GM21619 (cell line): Measurements from ENCODE around the gene PATL1.
"Not testable (repeated sequence)": the region's sequence is repeated elsewhere in the genome, so short reads cannot be mapped to it uniquely, and the experiment has no call there.

Source experiments
- ATAC-seq: cut with Tn5 transposase; IDR thresholded peaks from one replicate; pipeline ENCODE4 v1.9.1; 2021; ENCODE audit not compliant: unreplicated experiment

The PATL1 gene, protein sequence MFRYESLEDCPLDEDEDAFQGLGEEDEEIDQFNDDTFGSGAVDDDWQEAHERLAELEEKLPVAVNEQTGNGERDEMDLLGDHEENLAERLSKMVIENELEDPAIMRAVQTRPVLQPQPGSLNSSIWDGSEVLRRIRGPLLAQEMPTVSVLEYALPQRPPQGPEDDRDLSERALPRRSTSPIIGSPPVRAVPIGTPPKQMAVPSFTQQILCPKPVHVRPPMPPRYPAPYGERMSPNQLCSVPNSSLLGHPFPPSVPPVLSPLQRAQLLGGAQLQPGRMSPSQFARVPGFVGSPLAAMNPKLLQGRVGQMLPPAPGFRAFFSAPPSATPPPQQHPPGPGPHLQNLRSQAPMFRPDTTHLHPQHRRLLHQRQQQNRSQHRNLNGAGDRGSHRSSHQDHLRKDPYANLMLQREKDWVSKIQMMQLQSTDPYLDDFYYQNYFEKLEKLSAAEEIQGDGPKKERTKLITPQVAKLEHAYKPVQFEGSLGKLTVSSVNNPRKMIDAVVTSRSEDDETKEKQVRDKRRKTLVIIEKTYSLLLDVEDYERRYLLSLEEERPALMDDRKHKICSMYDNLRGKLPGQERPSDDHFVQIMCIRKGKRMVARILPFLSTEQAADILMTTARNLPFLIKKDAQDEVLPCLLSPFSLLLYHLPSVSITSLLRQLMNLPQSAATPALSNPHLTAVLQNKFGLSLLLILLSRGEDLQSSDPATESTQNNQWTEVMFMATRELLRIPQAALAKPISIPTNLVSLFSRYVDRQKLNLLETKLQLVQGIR

DNA sequence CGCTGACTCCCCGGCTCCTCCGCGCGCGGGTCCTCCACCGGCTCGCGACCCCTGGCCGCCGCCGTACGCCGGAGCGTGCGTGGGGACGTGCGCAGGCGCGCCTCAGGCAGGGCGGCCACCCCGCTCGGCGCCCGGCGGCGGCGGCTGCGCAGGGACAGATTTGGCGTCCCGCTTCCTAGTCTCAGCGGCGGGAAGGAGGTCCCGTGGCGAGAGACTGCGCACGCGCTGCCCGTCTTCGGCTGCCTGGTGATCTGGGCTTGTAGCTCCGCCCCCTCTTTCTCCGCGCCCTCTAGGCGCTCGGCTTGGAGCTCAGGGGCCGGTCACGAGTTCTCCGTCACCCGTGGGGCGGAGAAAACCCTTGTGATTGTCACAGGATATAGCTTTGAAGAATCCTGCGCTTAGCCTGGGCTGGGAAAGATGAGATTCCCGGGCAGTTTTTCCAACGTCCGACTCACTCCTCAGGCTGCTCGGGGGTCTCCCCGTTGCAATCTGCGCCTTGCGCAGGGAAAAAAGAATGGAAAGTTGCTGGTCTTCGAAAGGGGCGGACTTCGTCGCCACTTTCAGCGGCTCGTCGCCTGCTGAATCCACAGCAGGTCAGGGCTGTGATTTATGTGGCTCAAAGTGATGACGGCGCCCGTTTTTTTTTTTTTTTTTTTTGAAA, at the start of gene PATL1:
PATL1 (minus strand) TSS at position 88 of the 661 bp plus-strand sequence. CDS start 142 bp downstream, outside the sequence.
- ATAC-seq, result peak; percentile 91

DNA sequence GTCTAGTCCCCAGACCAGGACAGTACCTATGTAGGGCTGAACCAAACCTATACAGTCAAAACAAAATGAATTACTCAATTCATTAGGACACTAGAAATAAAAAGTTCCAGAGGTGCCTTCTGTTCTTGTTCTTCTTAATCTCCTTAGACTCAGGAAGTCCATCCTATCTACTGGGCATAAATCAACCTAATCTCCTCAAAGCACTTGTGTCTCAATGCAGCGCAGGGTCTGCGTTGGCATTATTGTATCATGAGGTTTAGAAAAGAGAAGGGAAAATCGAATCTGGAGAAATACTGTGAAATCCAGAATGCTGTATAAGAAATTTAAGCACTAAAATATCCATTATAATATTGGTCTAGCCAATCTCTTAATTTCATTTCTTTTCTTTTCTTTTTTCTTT, 47.2 kb upstream of the PATL1 start:
- ATAC-seq, result no peak

DNA sequence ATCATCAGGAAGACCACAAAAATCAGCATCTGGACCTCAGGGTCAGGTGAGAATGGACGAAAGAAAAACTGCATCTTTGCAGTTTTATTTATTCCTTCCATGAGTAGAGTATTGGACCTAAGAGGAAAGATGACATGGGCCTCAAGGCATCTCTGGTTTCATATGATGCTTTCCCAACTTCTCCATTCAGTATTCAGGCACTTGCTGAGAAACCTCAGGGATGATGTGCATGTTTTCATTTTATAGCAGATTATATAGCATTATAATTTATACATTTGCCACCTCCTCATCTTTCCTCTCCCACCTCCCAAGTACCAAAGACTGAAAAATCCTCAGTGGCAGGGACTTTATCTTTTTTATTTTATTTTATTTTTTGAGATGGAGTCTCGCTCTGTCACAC, 44.9 kb upstream of the PATL1 start, which contains the start of gene OR10V1:
OR10V1 (minus strand) TSS at position 101 of the 400 bp plus-strand sequence; CDS start at position 101, 0 bp downstream.
- no peak for ATAC-seq

DNA sequence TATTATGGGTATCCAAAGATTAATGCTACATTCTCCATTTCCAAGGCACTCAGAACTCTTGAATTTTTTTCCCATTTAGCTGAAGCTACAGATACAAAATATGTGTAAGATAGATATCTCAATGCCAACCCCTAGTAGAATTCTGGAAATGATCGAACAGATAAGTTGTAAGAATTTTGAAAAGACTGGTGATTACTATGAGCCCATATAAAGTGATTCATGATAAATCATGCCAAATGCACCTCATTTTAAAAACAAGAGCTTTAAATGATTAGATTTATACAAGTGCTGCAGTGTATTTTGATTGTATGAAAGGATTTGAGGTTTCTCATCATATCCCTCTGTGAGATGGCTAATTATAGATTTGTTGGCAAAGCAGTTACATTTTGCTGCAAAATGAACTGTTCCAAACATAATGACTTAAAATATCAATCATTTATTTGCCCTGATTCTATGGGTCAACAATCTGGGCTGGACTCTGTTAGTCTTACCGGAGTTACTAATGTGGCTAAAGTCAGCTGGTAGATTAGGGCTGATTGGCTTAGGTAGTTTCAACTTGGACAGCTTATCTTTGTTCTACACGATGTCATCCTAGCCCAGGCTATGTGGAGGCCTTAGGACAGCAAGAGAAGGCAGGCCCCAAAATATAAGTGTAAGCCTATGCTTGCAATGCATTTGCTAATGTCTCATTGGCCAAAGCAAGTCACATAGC, 41.5 kb upstream of the PATL1 start:
- no peak for ATAC-seq

DNA sequence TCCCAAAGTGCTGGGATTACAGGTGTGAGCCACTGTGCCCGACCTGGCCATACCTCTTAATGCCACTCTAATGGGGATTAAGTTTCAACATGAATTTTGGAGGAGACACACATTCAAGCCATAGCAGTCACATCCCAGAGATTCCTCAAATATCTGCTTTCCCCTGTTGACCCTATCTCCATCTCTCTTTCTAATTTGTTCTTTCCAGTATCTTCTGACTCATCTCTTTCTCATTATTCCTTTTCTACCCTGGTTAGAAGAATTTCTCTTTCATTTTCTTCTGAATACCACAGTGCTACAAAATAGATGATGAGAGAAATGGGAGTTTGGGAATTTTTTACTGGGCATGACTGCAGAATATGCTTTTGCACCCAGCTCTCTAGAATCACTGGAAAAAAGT, 39.7 kb upstream of the PATL1 start:
- no peak for ATAC-seq

DNA sequence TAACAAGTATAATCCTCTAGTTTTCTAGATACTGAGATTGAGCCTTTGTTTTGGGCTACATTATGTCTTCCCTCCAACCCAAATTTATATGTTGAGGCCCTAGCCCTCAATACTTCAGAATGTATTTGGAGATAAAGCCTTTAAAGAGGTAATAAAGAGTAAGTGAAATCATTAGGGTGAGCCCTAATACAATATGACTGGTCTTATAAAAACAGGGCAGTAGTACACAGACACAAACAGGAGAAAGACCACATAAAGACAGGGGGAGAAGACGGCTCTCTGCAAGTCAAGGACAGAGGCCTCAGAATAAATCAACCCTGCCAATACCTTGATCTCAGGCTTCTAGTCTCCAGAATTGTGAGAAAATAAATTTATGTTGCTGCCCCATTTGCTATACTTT, 38.5 kb upstream of the PATL1 start:
- ATAC-seq, result no peak

DNA sequence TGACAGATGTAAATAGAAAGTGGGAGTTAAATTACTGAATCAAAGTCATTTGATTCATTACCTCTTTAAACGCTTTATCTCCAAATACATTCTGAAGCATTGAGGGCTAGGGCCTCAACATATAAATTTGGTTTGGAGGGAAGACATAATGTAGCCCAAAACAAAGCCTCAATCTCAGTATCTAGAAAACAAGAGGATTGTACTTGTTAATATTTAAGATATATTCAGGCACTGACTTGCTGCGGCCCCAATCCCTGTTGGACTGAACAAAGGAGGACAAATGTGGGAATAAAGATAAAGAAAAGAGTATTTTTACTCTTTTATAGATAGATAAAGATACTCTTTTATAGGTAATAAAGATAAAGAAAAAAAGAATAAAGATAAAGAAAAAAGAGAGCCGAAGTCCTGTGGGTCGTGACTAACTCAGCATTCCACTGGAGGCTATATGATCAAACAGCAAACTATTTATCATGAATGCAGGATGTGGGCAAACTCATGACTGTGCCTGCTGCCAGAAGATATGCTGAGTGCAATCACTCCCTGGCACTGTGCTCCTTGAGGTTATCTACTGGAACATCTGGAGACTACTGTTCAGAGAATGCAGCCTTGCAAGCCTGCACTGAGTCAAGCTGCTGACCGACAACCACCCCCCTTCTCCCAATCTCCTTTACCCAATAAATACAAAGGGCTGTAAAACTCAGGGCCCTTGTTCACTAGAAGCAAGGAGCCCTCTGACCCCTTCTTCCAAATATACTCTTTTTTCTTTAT, 37.9 kb upstream of the PATL1 start:
- no peak for ATAC-seq

DNA sequence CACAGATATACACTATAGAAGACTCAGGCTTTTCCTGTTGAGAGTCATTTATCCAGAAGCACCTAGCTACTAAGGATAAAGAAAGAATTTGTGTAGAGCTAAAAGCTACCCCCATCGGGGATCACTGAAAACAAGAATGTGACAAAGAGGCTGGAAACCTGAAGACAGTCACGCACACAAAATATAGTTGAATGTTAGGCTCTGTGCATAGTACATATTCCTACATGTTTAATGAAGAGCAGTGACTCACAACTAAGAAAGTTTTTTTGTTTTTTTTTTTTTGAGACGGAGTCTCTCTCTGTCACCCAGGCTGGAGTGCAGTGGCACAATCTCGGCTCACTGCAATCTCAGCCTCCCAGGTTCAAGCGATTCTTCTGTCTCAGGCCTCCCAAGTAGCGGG, 36.5 kb upstream of the PATL1 start:
- no peak for ATAC-seq

DNA sequence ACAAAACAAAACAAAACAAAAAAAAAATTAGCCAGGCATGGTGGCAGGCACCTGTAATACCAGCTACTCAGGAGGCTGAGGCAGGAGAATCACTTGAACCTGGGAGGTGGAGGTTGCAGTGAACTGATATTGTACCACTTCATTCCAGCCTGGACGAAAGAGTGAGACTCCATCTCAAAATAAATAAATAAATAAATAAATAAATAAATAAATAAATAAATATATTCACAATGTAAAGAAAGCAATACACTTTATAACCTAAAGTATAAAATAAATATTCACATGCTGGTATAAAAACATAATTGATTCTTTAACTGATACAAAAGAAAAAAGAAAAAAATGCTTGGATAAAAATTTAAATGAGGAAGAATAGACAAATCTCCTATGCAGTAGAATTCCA, 34.7 kb upstream of the PATL1 start:
- not testable (repeated sequence) for ATAC-seq

DNA sequence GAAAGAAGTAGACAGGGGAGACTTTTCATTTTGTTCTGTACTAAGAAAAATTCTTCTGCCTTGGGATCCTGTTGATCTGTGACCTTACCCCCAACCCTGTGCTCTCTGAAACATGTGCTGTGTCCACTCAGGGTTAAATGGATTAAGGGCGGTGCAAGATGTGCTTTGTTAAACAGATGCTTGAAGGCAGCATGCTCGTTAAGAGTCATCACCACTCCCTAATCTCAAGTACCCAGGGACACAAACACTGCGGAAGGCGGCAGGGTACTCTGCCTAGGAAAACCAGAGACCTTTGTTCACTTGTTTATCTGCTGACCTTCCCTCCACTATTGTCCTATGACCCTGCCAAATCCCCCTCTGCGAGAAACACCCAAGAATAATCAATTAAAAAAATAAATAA, 31.3 kb upstream of the PATL1 start:
- ATAC-seq, result not testable (repeated sequence)

DNA sequence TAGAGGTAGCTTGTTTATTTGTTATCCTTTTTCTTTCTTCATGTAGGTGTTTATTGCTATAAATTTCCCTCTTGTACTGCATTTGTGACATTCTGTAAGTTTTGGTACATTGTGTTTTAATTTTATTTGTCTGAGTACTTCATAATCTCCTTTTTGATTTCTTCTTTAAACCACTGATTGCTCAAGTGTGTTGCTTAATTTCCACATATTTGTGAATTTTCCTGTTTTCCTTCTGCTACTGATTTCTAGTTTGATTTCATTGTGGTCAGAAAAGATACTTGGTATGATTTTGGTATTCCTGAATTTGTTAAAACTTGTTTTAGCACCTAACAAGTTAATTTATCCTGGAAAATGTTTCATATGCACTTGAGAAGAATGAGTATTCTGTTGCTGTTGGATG, 29.7 kb upstream of the PATL1 start:
- ATAC-seq, result no peak

DNA sequence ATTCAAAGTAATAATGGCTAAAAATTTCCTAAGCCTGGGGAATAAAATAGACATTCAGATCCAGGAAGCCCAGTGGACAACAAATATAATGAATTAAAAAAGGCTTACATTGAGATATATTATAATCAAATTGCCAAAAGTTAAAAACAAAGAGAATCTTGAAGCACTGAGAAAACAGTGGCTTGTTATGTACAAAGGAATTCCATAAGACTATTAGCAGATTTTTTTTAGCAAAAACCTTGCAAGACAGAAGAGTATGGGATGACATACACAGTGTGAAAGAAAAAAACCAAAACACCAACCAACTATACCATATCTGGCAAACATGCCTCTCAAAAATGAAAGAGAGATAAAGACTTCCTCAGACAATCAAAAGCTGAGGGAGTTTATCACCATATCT, 24.1 kb upstream of the PATL1 start:
- no peak for ATAC-seq

DNA sequence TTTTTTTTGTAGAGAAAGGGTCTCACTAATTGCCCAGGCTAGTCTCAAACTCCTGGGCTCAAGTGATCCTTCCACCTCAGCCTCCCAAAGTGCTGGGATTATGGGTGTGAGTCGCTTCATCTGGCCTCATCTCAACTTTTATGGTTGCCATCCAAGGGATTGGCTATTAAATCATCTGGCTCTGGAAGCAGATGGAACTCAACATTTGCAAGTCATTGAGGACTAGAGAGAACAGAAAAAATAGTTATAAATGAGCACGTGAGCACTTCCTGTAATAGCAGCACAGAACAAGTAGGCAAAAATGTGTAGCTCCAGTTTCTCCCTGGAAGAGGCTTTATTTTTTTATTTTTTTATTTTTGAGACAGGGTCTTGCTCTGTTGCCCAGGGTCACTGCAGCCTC, 22.3 kb upstream of the PATL1 start:
- ATAC-seq, result no peak

DNA sequence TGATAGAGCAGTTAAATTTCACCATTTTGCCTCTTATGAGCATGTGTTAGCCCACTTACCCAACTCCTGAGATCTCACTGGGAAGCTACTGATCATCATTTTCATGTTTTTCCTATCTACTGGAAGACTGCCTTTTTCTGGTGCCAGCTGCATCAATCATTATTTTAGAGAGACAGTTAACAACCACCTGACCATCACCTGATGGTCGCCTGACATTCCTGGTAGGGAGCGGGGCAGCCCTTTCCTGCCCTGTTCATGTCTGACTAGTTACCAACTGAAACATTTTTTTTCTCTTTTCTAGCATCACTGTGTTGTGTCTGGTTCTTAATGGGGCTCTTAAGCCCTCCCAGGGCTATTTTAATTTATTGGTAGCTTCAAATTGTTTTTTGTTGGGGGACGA, 20.2 kb upstream of the PATL1 start:
- ATAC-seq, result no peak

DNA sequence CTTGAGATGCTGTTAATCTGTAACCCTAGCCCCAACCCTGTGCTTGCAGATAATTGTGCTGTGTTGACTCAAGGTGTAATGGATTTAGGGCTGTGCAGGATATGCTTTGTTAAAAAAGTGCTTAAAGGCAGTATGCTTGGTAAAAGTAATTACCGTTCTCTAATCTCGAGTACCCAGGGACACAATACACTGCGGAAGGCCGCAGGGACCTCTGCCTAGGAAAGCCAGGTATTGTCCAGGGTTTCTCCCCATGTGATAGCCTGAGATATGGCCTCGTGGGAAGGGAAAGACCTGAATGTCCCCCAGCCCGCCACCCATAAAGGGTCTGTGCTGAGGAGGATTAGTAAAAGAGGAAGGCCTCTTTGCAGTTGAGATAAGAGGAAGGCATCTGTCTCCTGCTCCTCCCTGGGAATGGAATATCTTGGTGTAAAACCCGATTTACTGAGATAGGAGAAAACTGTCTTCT, 12.5 kb upstream of the PATL1 start:
- not testable (repeated sequence) for ATAC-seq

DNA sequence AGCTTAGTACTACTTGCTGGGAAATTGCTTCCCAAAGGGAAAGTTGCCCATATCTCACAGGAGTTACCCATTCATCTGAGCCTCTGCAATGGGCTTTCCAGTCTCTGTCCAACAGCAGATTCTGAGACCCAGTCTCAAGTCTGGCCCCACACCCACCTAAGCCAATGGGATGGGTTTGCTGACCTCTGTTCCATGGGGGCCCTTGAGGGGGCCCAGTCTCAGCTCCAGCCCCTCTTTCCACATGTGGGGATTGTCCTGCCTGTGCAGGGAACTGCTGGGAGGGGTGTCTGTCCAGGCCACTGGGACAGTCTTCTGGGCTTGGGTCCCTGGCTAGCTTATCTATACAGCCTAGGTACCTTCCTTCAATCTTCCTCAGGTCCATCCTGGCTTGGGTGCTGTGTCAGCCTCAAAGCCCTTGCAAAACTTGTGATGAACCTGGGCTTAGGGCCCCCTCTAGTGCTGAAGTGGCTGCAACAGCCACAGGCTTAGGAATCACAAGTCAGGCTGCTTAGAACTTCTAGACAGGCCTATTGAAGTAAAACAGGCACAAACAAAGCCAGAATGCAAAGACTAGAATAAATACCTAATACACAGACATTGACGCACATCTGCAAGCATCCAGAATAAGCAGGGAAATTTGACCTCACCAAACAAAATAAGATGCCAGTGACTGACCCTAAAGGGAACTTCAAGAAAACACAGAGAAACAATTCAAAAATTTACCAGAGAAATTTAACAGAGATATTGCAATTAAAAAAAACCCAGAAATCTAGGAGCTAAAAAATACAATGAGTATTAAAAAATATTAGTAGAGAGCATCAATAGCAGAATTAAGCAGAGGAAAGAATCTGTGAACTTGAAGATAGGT, 11.7 kb upstream of the PATL1 start:
- peak; percentile 86 for ATAC-seq

DNA sequence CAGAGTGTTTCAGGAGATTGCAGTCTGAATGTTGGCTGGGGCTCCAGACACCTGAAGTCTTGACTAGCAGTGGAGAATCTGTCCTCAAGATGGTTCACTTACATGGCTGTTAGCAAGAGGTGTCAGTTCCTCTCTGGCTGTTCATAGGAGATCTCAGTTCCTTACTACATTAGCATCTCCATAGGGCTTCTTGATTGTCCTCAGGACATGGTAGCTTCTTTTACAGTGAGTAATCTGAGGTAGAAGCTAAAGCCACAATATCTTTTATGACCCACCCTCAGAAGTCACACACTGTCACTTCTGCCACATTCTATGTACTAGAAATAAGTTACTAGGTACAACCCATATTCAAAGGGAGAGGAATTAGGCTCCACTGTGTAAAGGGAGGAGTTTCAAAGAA, 10.5 kb upstream of the PATL1 start:
- ATAC-seq, result no peak

DNA sequence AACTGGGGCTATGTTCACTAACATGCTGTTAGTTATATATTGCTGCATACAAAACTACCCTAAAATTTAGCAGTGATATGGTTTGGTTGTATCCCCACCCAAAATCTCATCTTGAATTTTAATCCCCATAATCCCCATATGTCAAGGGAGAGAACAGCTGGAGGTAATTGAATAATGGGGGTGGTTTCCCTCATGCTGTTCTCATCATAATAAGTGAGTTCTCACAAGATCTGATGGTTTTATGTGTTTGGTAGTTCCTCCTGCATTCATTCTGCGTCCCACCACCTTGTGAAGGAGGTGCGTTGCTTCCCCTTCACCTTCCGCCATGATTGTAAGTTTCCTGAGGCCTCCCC, 10.0 kb upstream of the PATL1 start:
- ATAC-seq, result no peak

DNA sequence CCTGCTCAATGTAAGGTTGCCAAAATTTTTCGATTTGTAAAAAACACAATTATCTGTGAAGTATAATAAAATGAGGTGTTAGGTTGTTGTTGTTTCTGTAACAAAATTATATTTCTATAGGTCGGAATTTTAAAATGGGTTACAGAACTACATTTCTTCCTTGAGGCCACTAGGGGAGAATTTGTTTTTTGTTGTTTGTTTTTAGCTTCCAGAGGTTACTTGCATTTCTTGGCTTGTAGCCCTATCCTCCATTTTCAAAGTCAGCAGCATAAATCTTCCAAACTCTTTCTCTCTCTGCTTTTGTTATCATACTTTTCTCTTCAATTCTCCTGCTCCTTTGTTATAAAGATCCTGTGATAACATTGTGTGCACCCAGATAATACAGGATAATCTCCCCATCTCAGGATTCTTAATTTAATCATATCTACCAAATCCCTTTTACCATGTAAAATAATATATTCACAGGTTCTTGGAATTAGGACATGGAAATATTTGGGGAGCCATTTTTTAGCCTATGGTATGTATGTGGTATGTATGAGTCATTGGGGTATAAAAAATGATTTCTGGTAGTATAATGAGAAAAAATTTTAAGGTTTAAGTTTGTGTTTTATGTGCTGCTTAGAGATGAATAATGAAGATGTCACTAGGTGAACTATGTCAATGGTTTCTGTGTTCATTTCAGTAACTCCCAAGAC, 9.4 kb upstream of the PATL1 start:
- no peak for ATAC-seq
